IMR-90 (cell line): ENCODE measurements around the gene TMEM17. TPM values are rescaled to one million over a fixed set of nuclear protein-coding genes. Genes with fewer than 3 reads are reported as not detected.
"Not testable (repeated sequence)": the region's sequence is repeated elsewhere in the genome, so short reads cannot be mapped to it uniquely, and the experiment has no call there.

Experiments used
- ATAC-seq: fragments of 200-7000 bp; cut with Tn5 transposase; 2 replicates; pipeline ENCODE4 v1.9.1; 2020; ENCODE audit warnings: low read depth, mild to moderate bottlenecking, moderate library complexity
- BruUV-seq: library from RNA; stranded (reverse); fragments of 400-500 nt; replicated peaks from 2 replicates; lab custom pipeline; 2021; lab: Mats Ljungman, UMichigan
- CTCF ChIA-PET: fragments of 300-600 bp; formaldehyde crosslinking; extraction: SDS; loops from one replicate; lab custom pipeline; 2021; ENCODE audit warnings: antibody characterized with exemption; lab: Yijun Ruan, JAX
- POLR2A ChIA-PET: fragments of 300-600 bp; sonication (Branson Sonifier 250); formaldehyde crosslinking; loops from one replicate; lab custom pipeline; 2022; ENCODE audit warnings: antibody characterized with exemption; ENCODE audit not compliant: unreplicated experiment; lab: Charles Lee
- DNase-seq: peaks from one replicate; pipeline ENCODE4 v3.0.0; 2013
- H2AFZ ChIP-seq: replicated peaks from 2 replicates; pipeline ENCODE3; 2013; ENCODE audit warnings: low read length, mild to moderate bottlenecking; ENCODE audit not compliant: poor library complexity
- H2AK5ac ChIP-seq: 2 replicates; pipeline ENCODE4 v1.6.1; 2013; ENCODE audit warnings: low read depth, low read length, inconsistent platforms
- H2AK9ac ChIP-seq: replicated peaks from 2 replicates; pipeline ENCODE3; 2013; ENCODE audit warnings: mild to moderate bottlenecking, low read depth, low read length, moderate library complexity; ENCODE audit not compliant: poor library complexity
- H2BK120ac ChIP-seq: 2 replicates; pipeline ENCODE4 v1.6.1; 2013; ENCODE audit warnings: low read depth, low read length, inconsistent platforms
- H2BK15ac ChIP-seq: 3 replicates; pipeline ENCODE4 v1.6.1; 2013; ENCODE audit warnings: low read depth, low read length, inconsistent platforms
- H2BK20ac ChIP-seq: 2 replicates; pipeline ENCODE4 v1.6.1; 2013; ENCODE audit warnings: low read depth, mild to moderate bottlenecking, inconsistent platforms, low read length, moderate library complexity
- H2BK5ac ChIP-seq: 2 replicates; pipeline ENCODE4 v1.6.1; 2013; ENCODE audit warnings: mild to moderate bottlenecking, low read depth, low read length, inconsistent platforms; ENCODE audit not compliant: poor library complexity, severe bottlenecking
- H3K14ac ChIP-seq: replicated peaks from 2 replicates; pipeline ENCODE4 v1.6.1; 2013; ENCODE audit warnings: low read depth, low read length, inconsistent platforms
- H3K18ac ChIP-seq: 2 replicates; pipeline ENCODE4 v1.6.1; 2013; ENCODE audit warnings: low read depth, low read length, control low read depth
- H3K23ac ChIP-seq: 2 replicates; pipeline ENCODE4 v1.6.1; 2013; ENCODE audit warnings: low read depth, low read length, inconsistent platforms
- H3K27ac ChIP-seq: 2 replicates; pipeline ENCODE4 v1.5.1; 2013; ENCODE audit warnings: mild to moderate bottlenecking, control low read depth, low read length; ENCODE audit not compliant: insufficient read depth
- H3K27me3 ChIP-seq: 2 replicates; pipeline ENCODE4 v1.6.1; 2013; ENCODE audit warnings: low read length; ENCODE audit not compliant: control insufficient read depth, insufficient read depth
- H3K36me3 ChIP-seq: 2 replicates; pipeline ENCODE4 v1.6.1; 2013; ENCODE audit warnings: low read length, mixed read lengths; ENCODE audit not compliant: control insufficient read depth, insufficient read depth
- H3K4ac ChIP-seq: 2 replicates; pipeline ENCODE4 v1.6.1; 2013; ENCODE audit warnings: low read depth, low read length, inconsistent platforms
- H3K4me1 ChIP-seq: 2 replicates; pipeline ENCODE4 v1.6.1; 2013; ENCODE audit warnings: low read length, mixed read lengths; ENCODE audit not compliant: control insufficient read depth, insufficient read depth
- H3K4me2 ChIP-seq: 2 replicates; pipeline ENCODE4 v1.6.1; 2013; ENCODE audit warnings: low read depth, mild to moderate bottlenecking, control low read depth, low read length, moderate library complexity
- H3K4me3 ChIP-seq: 2 replicates; pipeline ENCODE4 v1.5.1; 2013; ENCODE audit warnings: low read depth, mild to moderate bottlenecking, control low read depth, low read length, moderate library complexity; ENCODE audit not compliant: insufficient read depth
- H3K56ac ChIP-seq: 2 replicates; pipeline ENCODE4 v1.6.1; 2013; ENCODE audit warnings: low read length, inconsistent platforms; ENCODE audit not compliant: insufficient read depth; ENCODE audit errors: extremely low read depth
- H3K79me1 ChIP-seq, 2 experiments: 2 replicates each; pipeline ENCODE4 v1.6.1; 2013; ENCODE audit warnings: low read length in 2 of 2, inconsistent platforms in 1 of 2, low read depth in 1 of 2
- H3K9ac ChIP-seq: 2 replicates; pipeline ENCODE4 v1.6.1; 2013; ENCODE audit warnings: low read depth, low read length, control low read depth
- H3K9me1 ChIP-seq: 2 replicates; pipeline ENCODE4 v1.6.1; 2013; ENCODE audit warnings: low read length, inconsistent platforms; ENCODE audit not compliant: insufficient read depth
- H3K9me3 ChIP-seq: 2 replicates; pipeline ENCODE4 v1.6.1; 2013; ENCODE audit warnings: low read length; ENCODE audit not compliant: control insufficient read depth, insufficient read depth
- H4K20me1 ChIP-seq: 2 replicates; pipeline ENCODE4 v1.6.1; 2013; ENCODE audit warnings: low read length, inconsistent platforms; ENCODE audit not compliant: insufficient read depth
- H4K5ac ChIP-seq: 2 replicates; pipeline ENCODE4 v1.6.1; 2013; ENCODE audit warnings: mild to moderate bottlenecking, low read depth, low read length, control low read depth
- H4K8ac ChIP-seq, 2 experiments: 2 replicates each; pipeline ENCODE4 v1.6.1; 2013; ENCODE audit warnings: low read depth in 2 of 2, low read length in 2 of 2, control low read depth in 1 of 2, inconsistent platforms in 1 of 2
- H4K91ac ChIP-seq: 2 replicates; pipeline ENCODE4 v1.6.1; 2013; ENCODE audit warnings: low read depth, low read length, inconsistent platforms; ENCODE audit not compliant: insufficient read depth
- WGBS, 2 experiments: methylation state at CpG; one replicate each; pipeline versions ENCODE4 v1.1.5 to v1.1.7; 2013; ENCODE audit warnings: missing lambda C conversion rate in 2 of 2; ENCODE audit not compliant: insufficient read length in 1 of 2; ENCODE audit errors: extremely low coverage in 2 of 2; 5-methylcytosine and 5-hydroxymethylcytosine counted together
- dilution Hi-C: fragments of 300-500 bp; cut with HindIII; formaldehyde crosslinking; loops from one replicate; pipeline ENCODE4 v1.14.3; 2018; ENCODE audit warnings: low sequenced_read_pairs; ENCODE audit not compliant: unreplicated experiment
- in situ Hi-C: fragments of 300-500 bp; cut with MboI; formaldehyde crosslinking; loops from 3 replicates; pipeline ENCODE4 v1.14.3; 2019; ENCODE audit warnings: low sequenced_read_pairs, inconsistent platforms, mixed read lengths
- intact Hi-C: fragments of 100-400 bp; cut with micrococcal nuclease; formaldehyde crosslinking; loops from 2 replicates; pipeline ENCODE4 v1.10.0; 2022
- polyA plus RNA-seq, 3 experiments: library from polyadenylated mRNA; depleted of rRNA; stranded (reverse); fragments of >200 nt; gene quantifications; 2 replicates each; pipeline ENCODE4 v1.2.3, GENCODE V29; 2012; ENCODE audit warnings: low replicate concordance in 1 of 3
- total RNA-seq: library from RNA; depleted of rRNA; stranded (reverse); fragments of >200 nt; gene quantifications from 2 replicates; pipeline ENCODE4 v1.2.3, GENCODE V29; 2012

TMEM17 gene
- total and polyA plus RNA-seq, 2 of the 4 experiments (the other 2 are of a cell fraction) = 1.3 to 1.8 TPM

- CTCF ChIA-PET, dilution Hi-C loops: not testable (repeated sequence)
These were observed 15.1 kb upstream of the TMEM17 start for GRCh38 chr2:62521061-62521460.

More at GRCh38 chr2:62521061-62521460, 15.1 kb upstream of the TMEM17 start:
- H4K91ac ChIP-seq, H2BK120ac ChIP-seq, H3K36me3 ChIP-seq, H2AK5ac ChIP-seq, H3K79me1 ChIP-seq, H2BK5ac ChIP-seq, H3K9ac ChIP-seq, H3K27ac ChIP-seq, H3K4me3 ChIP-seq, H3K23ac ChIP-seq, H4K20me1 ChIP-seq, DNase-seq, BruUV-seq, H4K5ac ChIP-seq, H3K9me3 ChIP-seq, H2BK20ac ChIP-seq, H3K14ac ChIP-seq, H3K18ac ChIP-seq, ATAC-seq, intact Hi-C loops, H2AFZ ChIP-seq, H3K4me1 ChIP-seq, POLR2A ChIA-PET, H4K8ac ChIP-seq, H2AK9ac ChIP-seq, H2BK15ac ChIP-seq, H3K27me3 ChIP-seq, H3K56ac ChIP-seq, in situ Hi-C loops, H3K9me1 ChIP-seq, H3K4ac ChIP-seq, H3K4me2 ChIP-seq: not testable (repeated sequence)
- WGBS, 2 experiments = 100% methylated on average over 7 of the region's 14 CpGs; no CpG with 5 or more reads in 1 of the 2 experiments
